LNCaP clone FGC (cell line): Measurements from ENCODE around the gene PGA4.
"Not testable (repeated sequence)": the region's sequence is repeated elsewhere in the genome, so short reads cannot be mapped to it uniquely, and the experiment has no call there.

Source experiments
- DNase-seq: peaks from one replicate; pipeline ENCODE4 v3.0.0-alpha.2; 2011; ENCODE audit warnings: low read depth
- H3K4me3 ChIP-seq: 2 replicates; pipeline ENCODE4 v1.5.1; 2011; ENCODE audit warnings: mild to moderate bottlenecking, low read depth, low read length, control low read depth
- TF ChIP-seq, protein P1 (sequence below): IDR thresholded peaks from 2 replicates; pipeline ENCODE4 v1.5.1; 2012; ENCODE audit warnings: mild to moderate bottlenecking; ENCODE audit not compliant: control insufficient read depth, insufficient read depth; ENCODE audit errors: extremely low read depth

The PGA4 gene

DNA sequence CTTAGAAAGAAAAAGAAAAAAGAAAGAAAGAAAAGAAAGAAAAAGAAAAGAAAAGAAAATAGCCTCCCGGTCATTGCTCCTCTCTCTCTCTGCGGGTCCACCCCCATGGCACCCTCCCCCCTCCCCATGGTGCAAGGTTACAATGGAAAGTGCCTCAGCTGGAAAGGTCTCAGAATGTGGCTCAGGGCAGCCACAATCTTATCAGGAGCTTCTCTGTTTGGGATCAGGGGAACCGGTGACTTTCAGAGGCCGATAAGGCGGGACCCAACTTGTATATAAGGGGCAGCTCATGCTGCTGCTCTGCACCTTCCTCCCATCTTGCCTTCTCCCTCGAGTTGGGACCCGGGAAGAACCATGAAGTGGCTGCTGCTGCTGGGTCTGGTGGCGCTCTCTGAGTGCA is at the start of gene PGA4:
TSS of gene PGA4 (plus strand) at position 301 of the 400 bp plus-strand sequence. CDS start at position 355, 54 bp downstream.
- H3K4me3 ChIP-seq, DNase-seq: not testable (repeated sequence)

DNA sequence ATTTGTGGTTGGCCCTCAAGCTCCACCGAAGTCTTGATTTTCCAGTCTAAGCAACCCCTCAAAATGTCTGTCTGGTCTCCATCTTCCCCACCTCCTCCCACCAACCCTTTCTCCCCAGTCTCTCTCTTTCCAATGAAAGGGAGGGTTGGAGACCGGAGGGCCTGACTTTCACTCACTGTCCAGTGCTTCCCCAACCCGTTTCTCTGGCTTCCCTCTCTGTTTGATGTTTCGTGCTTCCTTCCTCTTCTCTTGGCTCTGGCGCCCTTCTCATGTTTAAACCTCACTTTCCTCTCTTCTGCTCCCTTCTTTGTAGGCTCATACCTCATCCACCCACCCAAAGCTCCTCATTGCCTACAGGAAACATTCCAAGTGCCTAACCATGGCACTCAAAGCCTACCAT is 49.8 kb upstream of the PGA4 start:
- TF ChIP-seq, protein P1, sequence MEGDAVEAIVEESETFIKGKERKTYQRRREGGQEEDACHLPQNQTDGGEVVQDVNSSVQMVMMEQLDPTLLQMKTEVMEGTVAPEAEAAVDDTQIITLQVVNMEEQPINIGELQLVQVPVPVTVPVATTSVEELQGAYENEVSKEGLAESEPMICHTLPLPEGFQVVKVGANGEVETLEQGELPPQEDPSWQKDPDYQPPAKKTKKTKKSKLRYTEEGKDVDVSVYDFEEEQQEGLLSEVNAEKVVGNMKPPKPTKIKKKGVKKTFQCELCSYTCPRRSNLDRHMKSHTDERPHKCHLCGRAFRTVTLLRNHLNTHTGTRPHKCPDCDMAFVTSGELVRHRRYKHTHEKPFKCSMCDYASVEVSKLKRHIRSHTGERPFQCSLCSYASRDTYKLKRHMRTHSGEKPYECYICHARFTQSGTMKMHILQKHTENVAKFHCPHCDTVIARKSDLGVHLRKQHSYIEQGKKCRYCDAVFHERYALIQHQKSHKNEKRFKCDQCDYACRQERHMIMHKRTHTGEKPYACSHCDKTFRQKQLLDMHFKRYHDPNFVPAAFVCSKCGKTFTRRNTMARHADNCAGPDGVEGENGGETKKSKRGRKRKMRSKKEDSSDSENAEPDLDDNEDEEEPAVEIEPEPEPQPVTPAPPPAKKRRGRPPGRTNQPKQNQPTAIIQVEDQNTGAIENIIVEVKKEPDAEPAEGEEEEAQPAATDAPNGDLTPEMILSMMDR: no peak
- DNase-seq: no peak
- no peak overlapping the region for H3K4me3 ChIP-seq

DNA sequence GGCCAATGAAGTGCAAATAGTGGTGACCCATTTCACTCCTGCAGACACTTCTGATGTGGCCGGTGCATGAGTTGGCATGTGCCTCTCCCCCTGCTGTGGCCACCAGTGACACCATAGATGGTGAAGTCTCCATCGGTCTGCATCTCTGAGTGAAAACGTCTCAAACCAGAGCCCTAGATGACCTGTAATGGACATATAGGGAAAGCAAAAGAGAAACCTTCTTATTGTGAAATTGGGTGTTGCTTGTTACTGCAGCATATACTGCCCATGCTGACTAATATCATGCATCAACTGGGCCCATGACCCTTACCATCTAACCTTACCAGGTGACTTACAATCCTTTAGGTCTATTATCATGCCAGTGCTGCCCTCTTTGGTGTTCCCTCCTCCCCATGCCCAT is 49.3 kb upstream of the PGA4 start:
- H3K4me3 ChIP-seq: no peak overlapping the region
- TF ChIP-seq, protein P1: no peak
- DNase-seq: no peak

DNA sequence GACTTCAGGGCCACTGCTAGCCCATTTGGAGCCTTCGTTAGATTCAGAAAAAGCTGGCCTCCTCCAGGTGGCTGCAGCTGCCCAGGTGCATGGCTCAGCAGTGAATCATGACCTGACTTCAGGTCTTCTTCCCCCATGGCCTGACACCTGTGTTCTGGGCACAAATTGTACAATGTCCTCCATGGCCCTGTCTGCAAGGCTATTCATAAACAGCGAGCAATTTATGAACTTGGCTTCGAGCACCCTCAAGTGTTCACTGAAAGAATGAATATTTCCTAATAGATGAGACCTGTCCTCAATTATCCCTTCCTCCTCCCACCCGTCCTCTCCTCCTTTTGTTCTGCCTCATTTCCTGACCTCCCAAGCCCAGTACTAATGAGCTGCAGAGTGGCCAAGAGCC is 48.7 kb upstream of the PGA4 start:
- DNase-seq: peak; percentile 41

DNA sequence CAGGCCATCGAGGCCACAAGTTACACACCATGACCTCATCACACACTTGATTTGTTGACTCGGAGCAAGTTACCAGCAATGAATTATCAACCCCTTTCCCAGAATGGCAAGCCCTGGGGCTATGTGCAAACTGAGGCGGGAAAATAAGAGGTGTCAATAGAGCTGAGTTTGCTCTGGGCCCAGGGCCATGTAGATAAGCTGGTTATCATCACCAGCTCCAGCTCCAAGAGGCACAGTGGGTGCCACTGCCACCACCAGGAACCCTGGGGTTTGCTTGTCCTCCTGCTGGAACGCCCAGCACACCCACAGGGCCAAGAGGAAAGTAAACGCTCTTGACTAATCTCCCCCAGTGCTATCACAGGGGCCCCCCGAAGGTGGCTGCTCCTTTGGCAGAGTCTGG is 47.9 kb upstream of the PGA4 start:
- TF ChIP-seq, protein P1: no peak
- DNase-seq: no peak
- H3K4me3 ChIP-seq: no peak overlapping the region

More for the DNA sequence above, 48.7 kb upstream of the PGA4 start:
- TF ChIP-seq, protein P1: peak; percentile 72
- no peak overlapping the region for H3K4me3 ChIP-seq

DNA sequence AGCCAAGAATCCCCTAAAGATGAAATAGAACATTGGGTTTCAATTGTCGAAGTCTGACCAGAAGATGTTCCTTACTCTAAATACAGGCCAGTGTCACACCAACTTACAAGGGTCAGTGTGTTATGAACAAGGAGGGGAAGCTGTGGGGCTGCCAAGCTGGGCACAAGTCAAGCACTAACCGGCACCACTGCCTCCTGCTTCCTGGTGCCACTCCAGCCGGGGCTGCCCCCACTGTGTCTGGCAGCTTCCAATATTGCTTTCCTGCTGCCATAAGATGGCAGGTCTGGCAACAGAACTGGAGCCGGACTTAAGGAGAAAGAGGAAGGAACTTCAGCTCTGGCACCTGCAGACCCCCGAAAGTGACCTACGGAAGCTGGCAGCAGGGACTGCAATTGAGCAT is 47.2 kb upstream of the PGA4 start:
- no peak overlapping the region for H3K4me3 ChIP-seq
- TF ChIP-seq, protein P1: no peak
- no peak for DNase-seq

DNA sequence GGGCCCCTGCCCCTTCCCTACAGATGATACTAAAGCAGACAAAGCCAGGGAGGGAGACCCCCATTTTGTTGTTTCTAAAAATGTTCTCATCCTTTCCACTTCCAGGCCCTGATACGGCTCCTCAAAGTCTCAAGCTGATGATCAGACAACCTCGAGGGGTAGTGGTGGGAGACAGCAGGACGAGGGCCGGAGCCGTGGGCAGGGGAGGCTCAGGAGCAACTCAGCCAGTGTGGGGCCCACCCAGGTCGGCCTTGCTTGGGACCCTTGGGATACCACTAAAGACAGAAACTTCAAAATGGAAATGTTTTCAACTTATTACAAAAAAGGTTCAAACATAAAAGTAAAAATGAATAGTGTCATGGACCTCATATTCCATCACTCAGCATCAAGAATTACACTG is 45.7 kb upstream of the PGA4 start:
- H3K4me3 ChIP-seq: no peak overlapping the region
- TF ChIP-seq, protein P1: no peak
- DNase-seq: no peak

DNA sequence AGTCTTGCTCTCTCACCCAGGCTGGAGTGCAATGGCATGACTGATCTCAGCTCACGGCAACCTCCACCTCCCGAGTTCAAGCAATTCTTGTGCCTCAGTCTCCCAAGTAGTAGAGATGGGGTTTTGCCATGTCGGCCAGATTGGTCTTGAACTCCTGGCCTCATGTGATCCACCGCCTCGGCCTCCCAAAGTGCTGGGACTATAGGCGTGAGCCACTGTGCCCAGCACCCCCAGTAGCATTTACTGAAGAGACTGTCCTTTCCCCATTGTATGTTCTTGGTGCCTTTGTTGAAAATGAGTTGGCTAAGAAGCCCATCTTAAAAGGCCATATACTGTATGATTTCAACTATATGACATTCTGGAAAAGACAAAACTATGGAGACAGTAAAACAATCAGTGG is 41.9 kb upstream of the PGA4 start:
- H3K4me3 ChIP-seq, DNase-seq: not testable (repeated sequence)
